CD4-positive, alpha-beta T cell treated with Interleukin-1 beta for 1 hour (primary cell): Measurements from ENCODE around the gene HDAC11.
"Not testable (repeated sequence)": the region's sequence is repeated elsewhere in the genome, so short reads cannot be mapped to it uniquely, and the experiment has no call there.

Source experiments
- DNase-seq, 2 donors: peaks; one replicate each; pipeline ENCODE4 v3.0.0-alpha.2; 2020 to 2022

The HDAC11 gene

DNA sequence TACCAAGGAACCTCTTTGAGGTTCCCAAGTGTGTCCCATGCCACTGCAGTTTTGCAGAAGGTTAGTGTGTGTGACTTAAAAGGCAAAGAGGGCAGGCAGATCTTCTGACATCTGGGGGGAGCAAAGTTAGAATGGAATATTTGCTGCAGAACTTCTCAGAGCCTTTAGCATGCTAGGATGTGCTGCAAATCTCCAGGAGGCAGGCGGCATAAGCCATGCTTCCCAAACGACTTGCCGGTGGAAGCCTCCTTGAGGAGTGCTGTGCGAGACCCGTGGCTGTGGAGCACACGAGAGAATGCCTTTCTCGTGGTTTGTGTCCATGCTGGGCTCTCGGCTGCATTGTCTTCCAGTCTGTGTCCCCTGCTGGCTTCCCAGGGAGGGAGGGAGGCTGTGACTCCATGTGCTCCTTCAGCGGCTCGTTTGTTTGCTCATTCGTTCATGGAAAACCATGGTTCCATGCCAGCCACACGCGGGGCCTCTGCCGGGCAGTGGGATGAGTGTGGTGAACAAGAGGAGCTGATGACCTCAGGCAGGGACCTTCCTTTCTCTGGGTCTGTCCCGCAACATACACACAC, 13.8 kb downstream of the HDAC11 start:
- DNase-seq = no peak

- DNase-seq = peak in 1 of 2 donors; percentile 8
Measured at GRCh38 chr3:13494463-13495350, 14.6 kb downstream of the HDAC11 start.

GRCh38 chr3:13495351-13495813, 15.3 kb downstream of the HDAC11 start:
- no peak for DNase-seq

DNA sequence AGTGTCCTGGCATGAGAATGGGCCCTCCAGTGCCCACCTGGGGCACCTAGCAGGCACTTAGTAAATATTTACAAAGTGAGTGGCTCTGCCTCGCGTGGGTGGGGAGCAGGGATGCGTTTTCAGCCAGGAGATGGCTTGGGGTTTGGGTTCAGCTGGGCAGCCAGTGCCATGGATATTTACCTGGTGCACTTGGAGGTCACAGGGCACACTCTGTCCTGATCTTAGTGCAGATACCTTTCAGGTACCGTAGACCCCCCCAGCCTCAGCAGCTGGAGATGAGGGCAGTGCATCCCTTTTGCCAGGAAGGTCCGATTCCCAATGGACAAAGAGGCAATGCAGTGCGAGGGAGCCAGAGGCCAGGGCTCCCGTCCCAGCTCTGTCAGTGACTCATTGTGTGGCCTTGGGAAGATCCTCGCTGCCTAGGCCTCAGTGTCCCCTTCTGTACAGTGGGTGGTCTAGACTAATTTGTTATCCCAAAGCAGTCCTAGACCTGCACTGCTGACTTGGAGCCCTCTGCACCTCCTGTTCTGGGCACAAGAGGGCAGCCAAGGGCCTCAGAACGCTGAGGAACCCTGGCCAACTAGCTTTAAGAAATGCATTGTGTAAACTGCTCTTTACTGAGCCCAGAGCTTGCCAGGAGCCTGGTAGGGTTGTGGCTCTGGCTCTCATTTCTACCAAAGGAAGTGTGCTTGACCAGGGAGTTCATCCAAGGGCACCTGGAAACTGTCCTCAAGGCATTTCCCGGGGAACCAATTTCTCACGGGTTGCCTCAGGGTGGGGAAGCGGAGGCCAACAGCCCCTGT, 16.0 kb downstream of the HDAC11 start:
- peak; percentile 63 to 72 for DNase-seq

- DNase-seq = no peak
Measured at GRCh38 chr3:13496879-13497278, 16.8 kb downstream of the HDAC11 start.

DNA sequence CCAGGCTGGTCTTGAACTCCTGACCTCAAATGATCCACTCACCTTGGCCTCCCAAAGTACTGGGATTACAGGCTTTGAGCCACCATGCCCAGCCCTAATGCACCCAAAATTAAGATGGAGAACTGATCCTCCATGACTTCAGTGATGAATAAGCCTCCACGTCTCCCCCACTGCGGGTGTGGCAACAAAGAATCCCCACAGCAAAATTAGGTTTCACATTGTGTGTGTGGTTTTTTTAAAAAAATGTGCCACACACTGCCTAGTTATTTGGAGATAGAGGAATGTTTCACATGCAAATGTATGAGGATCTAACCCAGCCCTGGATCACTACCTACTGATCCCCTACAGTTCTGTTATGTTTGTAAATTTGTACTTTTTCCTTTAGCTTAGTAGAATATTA, 17.3 kb downstream of the HDAC11 start:
- no peak for DNase-seq

- DNase-seq = no peak
Measured at GRCh38 chr3:13498354-13499060, 18.4 kb downstream of the HDAC11 start.

DNA sequence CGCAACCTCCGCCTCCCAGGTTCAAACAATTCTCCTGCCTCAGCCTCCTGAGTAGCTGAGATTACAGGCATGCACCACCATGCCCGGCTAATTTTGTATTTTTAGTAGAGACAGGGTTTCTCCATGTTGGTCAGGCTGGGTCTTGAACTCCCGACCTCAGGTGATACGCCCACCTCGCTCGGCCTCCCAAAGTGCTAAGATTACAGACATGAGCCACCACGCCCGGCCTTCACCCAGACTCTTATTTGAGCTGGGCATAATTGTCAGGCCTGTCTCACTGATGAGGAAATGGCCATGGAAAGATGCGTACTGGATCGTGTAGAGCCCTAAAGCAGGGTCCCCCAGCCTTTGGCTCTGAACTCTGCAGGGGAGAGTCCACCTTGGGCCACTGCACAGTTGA, 19.1 kb downstream of the HDAC11 start:
- DNase-seq = not testable (repeated sequence)

GRCh38 chr3:13500133-13500885, 20.2 kb downstream of the HDAC11 start:
- DNase-seq = no peak

- DNase-seq = no peak
Measured at GRCh38 chr3:13501056-13501455, 20.9 kb downstream of the HDAC11 start.

- no peak for DNase-seq
Measured at GRCh38 chr3:13501521-13501920, 21.4 kb downstream of the HDAC11 start.

DNA sequence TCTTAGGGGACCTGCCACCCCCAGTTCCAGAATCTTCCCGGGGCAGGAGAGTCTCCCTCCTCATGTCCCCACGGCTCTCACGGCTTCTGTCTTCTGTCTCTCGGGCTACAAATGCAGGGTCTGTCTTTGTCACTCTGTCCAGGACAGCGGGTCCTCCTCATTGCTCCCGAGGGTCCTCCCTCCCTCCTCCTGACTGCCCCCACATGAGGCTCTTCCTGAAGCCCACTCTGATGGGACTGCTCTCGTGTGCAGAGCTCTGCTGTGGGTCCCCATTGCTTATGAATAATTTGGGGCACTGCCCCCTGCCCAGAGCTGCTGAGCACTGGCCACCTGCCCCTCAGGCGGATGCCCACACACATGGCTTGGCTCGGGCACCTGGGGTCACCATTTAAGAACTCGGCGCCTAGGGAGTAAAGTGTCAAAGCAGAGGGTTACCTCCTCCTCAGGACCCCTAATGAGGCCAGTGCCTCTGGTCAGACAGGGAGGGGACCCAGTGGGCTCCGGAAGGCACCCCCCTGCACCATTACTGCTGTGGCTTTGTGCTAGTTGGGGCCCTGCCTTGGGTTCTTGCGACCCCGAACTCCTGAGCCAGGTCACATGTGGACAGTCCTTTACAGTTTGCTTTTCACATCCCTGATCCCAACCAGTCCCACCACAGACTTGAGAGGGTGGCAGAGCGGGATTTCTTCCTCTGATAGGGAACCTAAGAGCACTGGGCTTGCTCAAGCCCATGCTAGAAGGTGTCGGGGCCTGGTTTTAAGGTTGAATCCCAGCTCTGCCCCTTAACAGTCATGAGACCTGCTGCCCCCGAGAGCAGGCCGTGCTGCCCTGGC, 22.1 kb downstream of the HDAC11 start:
- no peak for DNase-seq

- no peak for DNase-seq
Measured at GRCh38 chr3:13502791-13503060, 22.6 kb downstream of the HDAC11 start.

GRCh38 chr3:13504161-13504831, 24.2 kb downstream of the HDAC11 start:
- DNase-seq = no peak

- no peak for DNase-seq
Measured at GRCh38 chr3:13505147-13506130, 25.3 kb downstream of the HDAC11 start.

GRCh38 chr3:13506239-13506638, 26.1 kb downstream of the HDAC11 start:
- no peak for DNase-seq

- no peak for DNase-seq
Measured at GRCh38 chr3:13506680-13507079, 26.6 kb downstream of the HDAC11 start.

- DNase-seq = no peak
Measured at GRCh38 chr3:13507247-13507569, 27.1 kb downstream of the HDAC11 start.

- DNase-seq = no peak
Measured at GRCh38 chr3:13507570-13508339, 27.6 kb downstream of the HDAC11 start.
